ENCODE results near the gene PPIL4. TPM values are rescaled to one million over a fixed set of nuclear protein-coding genes. Genes with fewer than 3 reads are reported as not detected.

Gene PPIL4
- total and polyA plus RNA-seq, 2 experiments from 2014 or later = 35.1 to 47.3 TPM

DNA sequence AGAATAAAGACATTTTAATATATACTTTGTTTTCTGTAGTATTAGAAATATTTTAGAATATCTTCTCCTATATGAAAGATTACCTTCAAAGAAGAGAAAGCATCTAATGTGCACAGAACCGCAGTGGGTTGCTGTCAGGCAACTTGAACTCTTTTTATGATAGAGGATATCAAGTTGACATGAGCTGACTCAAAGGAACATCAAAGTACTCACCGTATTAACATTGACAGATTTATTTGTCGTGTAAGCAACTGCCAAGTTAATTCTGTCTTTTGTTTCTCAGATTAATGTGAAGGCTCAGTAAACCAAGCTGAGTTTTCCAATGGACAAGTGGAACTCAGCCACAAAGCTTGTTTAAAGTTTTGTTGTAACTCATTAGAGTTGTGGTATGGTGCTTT lies 18.1 kb upstream of the PPIL4 start (continued):
- TF ChIP-seq, protein P1, sequence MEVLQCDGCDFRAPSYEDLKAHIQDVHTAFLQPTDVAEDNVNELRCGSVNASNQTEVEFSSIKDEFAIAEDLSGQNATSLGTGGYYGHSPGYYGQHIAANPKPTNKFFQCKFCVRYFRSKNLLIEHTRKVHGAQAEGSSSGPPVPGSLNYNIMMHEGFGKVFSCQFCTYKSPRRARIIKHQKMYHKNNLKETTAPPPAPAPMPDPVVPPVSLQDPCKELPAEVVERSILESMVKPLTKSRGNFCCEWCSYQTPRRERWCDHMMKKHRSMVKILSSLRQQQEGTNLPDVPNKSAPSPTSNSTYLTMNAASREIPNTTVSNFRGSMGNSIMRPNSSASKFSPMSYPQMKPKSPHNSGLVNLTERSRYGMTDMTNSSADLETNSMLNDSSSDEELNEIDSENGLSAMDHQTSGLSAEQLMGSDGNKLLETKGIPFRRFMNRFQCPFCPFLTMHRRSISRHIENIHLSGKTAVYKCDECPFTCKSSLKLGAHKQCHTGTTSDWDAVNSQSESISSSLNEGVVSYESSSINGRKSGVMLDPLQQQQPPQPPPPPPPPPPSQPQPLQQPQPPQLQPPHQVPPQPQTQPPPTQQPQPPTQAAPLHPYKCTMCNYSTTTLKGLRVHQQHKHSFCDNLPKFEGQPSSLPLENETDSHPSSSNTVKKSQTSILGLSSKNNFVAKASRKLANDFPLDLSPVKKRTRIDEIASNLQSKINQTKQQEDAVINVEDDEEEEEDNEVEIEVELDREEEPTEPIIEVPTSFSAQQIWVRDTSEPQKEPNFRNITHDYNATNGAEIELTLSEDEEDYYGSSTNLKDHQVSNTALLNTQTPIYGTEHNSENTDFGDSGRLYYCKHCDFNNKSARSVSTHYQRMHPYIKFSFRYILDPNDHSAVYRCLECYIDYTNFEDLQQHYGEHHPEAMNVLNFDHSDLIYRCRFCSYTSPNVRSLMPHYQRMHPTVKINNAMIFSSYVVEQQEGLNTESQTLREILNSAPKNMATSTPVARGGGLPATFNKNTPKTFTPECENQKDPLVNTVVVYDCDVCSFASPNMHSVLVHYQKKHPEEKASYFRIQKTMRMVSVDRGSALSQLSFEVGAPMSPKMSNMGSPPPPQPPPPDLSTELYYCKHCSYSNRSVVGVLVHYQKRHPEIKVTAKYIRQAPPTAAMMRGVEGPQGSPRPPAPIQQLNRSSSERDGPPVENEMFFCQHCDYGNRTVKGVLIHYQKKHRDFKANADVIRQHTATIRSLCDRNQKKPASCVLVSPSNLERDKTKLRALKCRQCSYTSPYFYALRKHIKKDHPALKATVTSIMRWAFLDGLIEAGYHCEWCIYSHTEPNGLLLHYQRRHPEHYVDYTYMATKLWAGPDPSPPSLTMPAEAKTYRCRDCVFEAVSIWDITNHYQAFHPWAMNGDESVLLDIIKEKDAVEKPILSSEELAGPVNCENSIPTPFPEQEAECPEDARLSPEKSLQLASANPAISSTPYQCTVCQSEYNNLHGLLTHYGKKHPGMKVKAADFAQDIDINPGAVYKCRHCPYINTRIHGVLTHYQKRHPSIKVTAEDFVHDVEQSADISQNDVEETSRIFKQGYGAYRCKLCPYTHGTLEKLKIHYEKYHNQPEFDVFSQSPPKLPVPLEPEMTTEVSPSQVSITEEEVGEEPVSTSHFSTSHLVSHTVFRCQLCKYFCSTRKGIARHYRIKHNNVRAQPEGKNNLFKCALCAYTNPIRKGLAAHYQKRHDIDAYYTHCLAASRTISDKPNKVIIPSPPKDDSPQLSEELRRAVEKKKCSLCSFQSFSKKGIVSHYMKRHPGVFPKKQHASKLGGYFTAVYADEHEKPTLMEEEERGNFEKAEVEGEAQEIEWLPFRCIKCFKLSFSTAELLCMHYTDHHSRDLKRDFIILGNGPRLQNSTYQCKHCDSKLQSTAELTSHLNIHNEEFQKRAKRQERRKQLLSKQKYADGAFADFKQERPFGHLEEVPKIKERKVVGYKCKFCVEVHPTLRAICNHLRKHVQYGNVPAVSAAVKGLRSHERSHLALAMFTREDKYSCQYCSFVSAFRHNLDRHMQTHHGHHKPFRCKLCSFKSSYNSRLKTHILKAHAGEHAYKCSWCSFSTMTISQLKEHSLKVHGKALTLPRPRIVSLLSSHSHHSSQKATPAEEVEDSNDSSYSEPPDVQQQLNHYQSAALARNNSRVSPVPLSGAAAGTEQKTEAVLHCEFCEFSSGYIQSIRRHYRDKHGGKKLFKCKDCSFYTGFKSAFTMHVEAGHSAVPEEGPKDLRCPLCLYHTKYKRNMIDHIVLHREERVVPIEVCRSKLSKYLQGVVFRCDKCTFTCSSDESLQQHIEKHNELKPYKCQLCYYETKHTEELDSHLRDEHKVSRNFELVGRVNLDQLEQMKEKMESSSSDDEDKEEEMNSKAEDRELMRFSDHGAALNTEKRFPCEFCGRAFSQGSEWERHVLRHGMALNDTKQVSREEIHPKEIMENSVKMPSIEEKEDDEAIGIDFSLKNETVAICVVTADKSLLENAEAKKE (CRISPR knock-in tag; IDR thresholded peaks at IDR 0.05) = no peak
- TF ChIP-seq STAT1 (IDR thresholded peaks at IDR 0.05; ENCODE audit: unreplicated experiment) (no peak), POLR2AphosphoS5 (IDR thresholded peaks at IDR 0.05; ENCODE audit: low read depth) (no peak), NANOG (IDR thresholded peaks at IDR 0.05; ENCODE audit: borderline replicate concordance) (no peak), ZNF114 (CRISPR knock-in tag; IDR thresholded peaks at IDR 0.05) (no peak), CREB1 (CRISPR knock-in tag; IDR thresholded peaks at IDR 0.05; ENCODE audit: low read depth) (no peak)
- TF ChIP-seq, protein P2, sequence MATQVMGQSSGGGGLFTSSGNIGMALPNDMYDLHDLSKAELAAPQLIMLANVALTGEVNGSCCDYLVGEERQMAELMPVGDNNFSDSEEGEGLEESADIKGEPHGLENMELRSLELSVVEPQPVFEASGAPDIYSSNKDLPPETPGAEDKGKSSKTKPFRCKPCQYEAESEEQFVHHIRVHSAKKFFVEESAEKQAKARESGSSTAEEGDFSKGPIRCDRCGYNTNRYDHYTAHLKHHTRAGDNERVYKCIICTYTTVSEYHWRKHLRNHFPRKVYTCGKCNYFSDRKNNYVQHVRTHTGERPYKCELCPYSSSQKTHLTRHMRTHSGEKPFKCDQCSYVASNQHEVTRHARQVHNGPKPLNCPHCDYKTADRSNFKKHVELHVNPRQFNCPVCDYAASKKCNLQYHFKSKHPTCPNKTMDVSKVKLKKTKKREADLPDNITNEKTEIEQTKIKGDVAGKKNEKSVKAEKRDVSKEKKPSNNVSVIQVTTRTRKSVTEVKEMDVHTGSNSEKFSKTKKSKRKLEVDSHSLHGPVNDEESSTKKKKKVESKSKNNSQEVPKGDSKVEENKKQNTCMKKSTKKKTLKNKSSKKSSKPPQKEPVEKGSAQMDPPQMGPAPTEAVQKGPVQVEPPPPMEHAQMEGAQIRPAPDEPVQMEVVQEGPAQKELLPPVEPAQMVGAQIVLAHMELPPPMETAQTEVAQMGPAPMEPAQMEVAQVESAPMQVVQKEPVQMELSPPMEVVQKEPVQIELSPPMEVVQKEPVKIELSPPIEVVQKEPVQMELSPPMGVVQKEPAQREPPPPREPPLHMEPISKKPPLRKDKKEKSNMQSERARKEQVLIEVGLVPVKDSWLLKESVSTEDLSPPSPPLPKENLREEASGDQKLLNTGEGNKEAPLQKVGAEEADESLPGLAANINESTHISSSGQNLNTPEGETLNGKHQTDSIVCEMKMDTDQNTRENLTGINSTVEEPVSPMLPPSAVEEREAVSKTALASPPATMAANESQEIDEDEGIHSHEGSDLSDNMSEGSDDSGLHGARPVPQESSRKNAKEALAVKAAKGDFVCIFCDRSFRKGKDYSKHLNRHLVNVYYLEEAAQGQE (IDR thresholded peaks at IDR 0.05; ENCODE audit: unreplicated experiment) = no peak

All from GM23338 (cell line).